ENCODE measurements around the gene CORIN.

The CORIN gene

GRCh38 chr4:47661741-47662140, 176.1 kb downstream of the CORIN start:
- TF ChIP-seq ZNF658 (tag by site-specific recombination; IDR thresholded peaks at IDR 0.05) (no peak), ZSCAN4 (tag by site-specific recombination; IDR thresholded peaks at IDR 0.05) (no peak), ZSCAN23 (tag by site-specific recombination; IDR thresholded peaks at IDR 0.05) (no peak), ZNF132 (tag by site-specific recombination; IDR thresholded peaks at IDR 0.05; ENCODE audit: borderline replicate concordance) (no peak), ZNF239 (tag by site-specific recombination; IDR thresholded peaks at IDR 0.05) (no peak), ZNF311 (tag by site-specific recombination; IDR thresholded peaks at IDR 0.05; ENCODE audit: borderline replicate concordance) (no peak)
- Histone ChIP-seq H3K36me3 (ENCODE audit: control insufficient read depth in 2 of 2, insufficient read depth in 1 of 2, low read length in 2 of 2) (no peaks in the 10 kb centered on the region), H3K4me3 (ENCODE audit: low read depth, low read length) (no peak overlapping the region), H3K9me3 (ENCODE audit: control insufficient read depth, insufficient read depth, low read depth, low read length) (no peaks in the 10 kb centered on the region), H3K27ac (ENCODE audit: extremely low read depth, low read depth, low read length) (no peak overlapping the region), H3K4me1 (ENCODE audit: control insufficient read depth, insufficient read depth, low read length) (no peaks in the 10 kb centered on the region)
- ChIA-PET POLR2A (no interaction called here), CTCF (interaction anchor here (1.6 kb wide), 1 partner anchor 14 kb away, joined by 5 read pairs; no protein-coding TSS in a partner anchor)

GRCh38 chr4:47659342-47659741, 178.5 kb downstream of the CORIN start:
- ChIA-PET CTCF (no interaction called here), POLR2A (no interaction called here)

More at GRCh38 chr4:47659342-47659741, 178.5 kb downstream of the CORIN start:
- H3K27ac ChIP-seq (ENCODE audit: extremely low read depth, low read depth, low read length) = no peak overlapping the region
- H3K9me3 ChIP-seq (ENCODE audit: control insufficient read depth, insufficient read depth, low read depth, low read length) = no peaks in the 10 kb centered on the region
- no peaks in the 10 kb centered on the region for H3K4me1 ChIP-seq (ENCODE audit: control insufficient read depth, insufficient read depth, low read length)
- H3K4me3 ChIP-seq (ENCODE audit: low read depth, low read length) = no peak overlapping the region
- no peaks in the 10 kb centered on the region for H3K36me3 ChIP-seq (ENCODE audit: control insufficient read depth in 2 of 2, insufficient read depth in 1 of 2, low read length in 2 of 2)
- TF ChIP-seq ZNF626 (tag by site-specific recombination; IDR thresholded peaks at IDR 0.05) (no peak), REST (tag by site-specific recombination; IDR thresholded peaks at IDR 0.05) (no peak), INSM2 (tag by site-specific recombination; IDR thresholded peaks at IDR 0.05) (no peak), ZEB2 (tag by site-specific recombination; IDR thresholded peaks at IDR 0.05) (no peak), KLF1 (tag by site-specific recombination; IDR thresholded peaks at IDR 0.05) (no peak), ZNF830 (tag by site-specific recombination; IDR thresholded peaks at IDR 0.05; ENCODE audit: low read depth) (no peak), ZNF639 (tag by site-specific recombination; IDR thresholded peaks at IDR 0.05) (no peak), PRDM2 (tag by site-specific recombination; IDR thresholded peaks at IDR 0.05; ENCODE audit: borderline replicate concordance) (no peak), PATZ1 (tag by site-specific recombination; IDR thresholded peaks at IDR 0.05) (no peak)
